HepG2 (cell line): ENCODE measurements around the gene LRRC8E. TPM values are rescaled to one million over a fixed set of nuclear protein-coding genes. Genes with fewer than 3 reads are reported as not detected.

Experiments used
- ARHGAP35 ChIP-seq: sonication (generic); formaldehyde crosslinking; IDR thresholded peaks from 2 replicates; pipeline ENCODE4 v1.9.0; 2022; ENCODE audit warnings: mild to moderate bottlenecking, inconsistent platforms, moderate library complexity, missing genetic modification reagents, borderline replicate concordance
- ELF4 ChIP-seq: sonication (generic); formaldehyde crosslinking; IDR thresholded peaks from 2 replicates; pipeline ENCODE4 v1.5.0; 2020; ENCODE audit warnings: missing genetic modification reagents, mild to moderate bottlenecking, moderate library complexity, borderline replicate concordance
- ERF ChIP-seq: IDR thresholded peaks from 2 replicates; pipeline ENCODE4 v1.6.1; 2018; ENCODE audit warnings: missing biosample characterization, missing genetic modification reagents
- GMEB1 ChIP-seq: sonication (generic); formaldehyde crosslinking; IDR thresholded peaks from 2 replicates; pipeline ENCODE4 v1.5.1; 2020; ENCODE audit warnings: missing genetic modification reagents, mild to moderate bottlenecking, borderline replicate concordance
- HDAC1 ChIP-seq: sonication (generic); formaldehyde crosslinking; IDR thresholded peaks from 2 replicates; pipeline ENCODE4 v1.5.1; 2020; ENCODE audit warnings: mild to moderate bottlenecking, missing genetic modification reagents
- MAF1 ChIP-seq: sonication (generic); formaldehyde crosslinking; IDR thresholded peaks from 2 replicates; pipeline ENCODE4 v1.5.0; 2020; ENCODE audit warnings: missing genetic modification reagents, borderline replicate concordance
- MBNL3 ChIP-seq: fragments of 250-450 bp; sonication (Bioruptor Pico); conservative IDR thresholded peaks from 2 replicates; pipeline ENCODE4 v1.8.0; 2022; ENCODE audit warnings: mild to moderate bottlenecking, inconsistent platforms
- MEIS2 ChIP-seq: sonication (generic); formaldehyde crosslinking; IDR thresholded peaks from 2 replicates; pipeline ENCODE4 v1.9.0; 2021; ENCODE audit warnings: mild to moderate bottlenecking, missing genetic modification reagents
- MTA1 ChIP-seq: sonication (generic); formaldehyde crosslinking; IDR thresholded peaks from 2 replicates; pipeline ENCODE4 v1.4.0; 2020; ENCODE audit warnings: missing genetic modification reagents, mild to moderate bottlenecking, borderline replicate concordance
- MYNN ChIP-seq: sonication (generic); formaldehyde crosslinking; IDR thresholded peaks from 2 replicates; pipeline ENCODE4 v1.4.0; 2020; ENCODE audit warnings: mild to moderate bottlenecking, low read depth, missing genetic modification reagents
- RBM22 ChIP-seq: fragments of 200-400 bp; formaldehyde crosslinking; optimal IDR thresholded peaks from 2 replicates; pipeline ENCODE3; 2017; ENCODE audit warnings: mild to moderate bottlenecking, low read length, moderate library complexity
- RCOR2 ChIP-seq: IDR thresholded peaks from 2 replicates; pipeline ENCODE4 v1.6.1; 2016; ENCODE audit warnings: missing biosample characterization, missing genetic modification reagents
- SP2 ChIP-seq: sonication (generic); formaldehyde crosslinking; IDR thresholded peaks from 2 replicates; pipeline ENCODE4 v1.5.1; 2020; ENCODE audit warnings: mild to moderate bottlenecking, missing genetic modification reagents
- SRSF1 ChIP-seq: fragments of 200-400 bp; formaldehyde crosslinking; optimal IDR thresholded peaks from 2 replicates; pipeline ENCODE3; 2017; ENCODE audit warnings: mild to moderate bottlenecking, low read depth, low read length, moderate library complexity
- TCF7 ChIP-seq: sonication (generic); IDR thresholded peaks from 2 replicates; pipeline ENCODE4 v1.6.1; 2016; ENCODE audit warnings: antibody characterized with exemption, low read depth
- THAP9 ChIP-seq: sonication (generic); formaldehyde crosslinking; IDR thresholded peaks from 2 replicates; pipeline ENCODE4; 2020; ENCODE audit warnings: missing genetic modification reagents, mild to moderate bottlenecking, borderline replicate concordance
- TMF1 ChIP-seq: sonication (generic); formaldehyde crosslinking; IDR thresholded peaks from 2 replicates; pipeline ENCODE4 v1.8.1; 2022; ENCODE audit warnings: low read depth, missing genetic modification reagents
- ZBTB42 ChIP-seq: sonication (generic); formaldehyde crosslinking; IDR thresholded peaks from 2 replicates; pipeline ENCODE4 v1.5.0; 2020; ENCODE audit warnings: mild to moderate bottlenecking, missing genetic modification reagents
- ZNF12 ChIP-seq: sonication (generic); formaldehyde crosslinking; IDR thresholded peaks from 2 replicates; pipeline ENCODE4 v1.5.0; 2020; ENCODE audit warnings: missing genetic modification reagents
- ZNF331 ChIP-seq: sonication (generic); formaldehyde crosslinking; IDR thresholded peaks from 2 replicates; pipeline ENCODE4 v1.4.0; 2020; ENCODE audit warnings: missing genetic modification reagents
- ZNF337 ChIP-seq: sonication (generic); formaldehyde crosslinking; IDR thresholded peaks from 2 replicates; pipeline ENCODE4 v1.5.1; 2020; ENCODE audit warnings: missing genetic modification reagents, low read depth, mild to moderate bottlenecking, borderline replicate concordance
- ZNF354B ChIP-seq: sonication (generic); formaldehyde crosslinking; IDR thresholded peaks from 2 replicates; pipeline ENCODE4 v1.8.0; 2022; ENCODE audit warnings: mild to moderate bottlenecking, missing genetic modification reagents
- ZNF615 ChIP-seq: sonication (generic); formaldehyde crosslinking; IDR thresholded peaks from 2 replicates; pipeline ENCODE4 v1.5.0; 2020; ENCODE audit warnings: mild to moderate bottlenecking, missing genetic modification reagents, borderline replicate concordance
- ZNF652 ChIP-seq: IDR thresholded peaks from 2 replicates; pipeline ENCODE4 v1.6.1; 2016; ENCODE audit warnings: low read depth, borderline replicate concordance
- ZNF784 ChIP-seq: sonication (generic); formaldehyde crosslinking; IDR thresholded peaks from 2 replicates; pipeline ENCODE4 v1.5.1; 2020; ENCODE audit warnings: missing genetic modification reagents, mild to moderate bottlenecking, borderline replicate concordance
- polyA plus RNA-seq, 8 experiments: library from polyadenylated mRNA; depleted of rRNA in 3 of 8; stranded (reverse) in 7 of 8; unstranded in 1 of 8; fragments of >200 nt; fragmentation: Illumina TruSeq in 4 of 8; extraction: Trizol in 4 of 8; gene quantifications; 2 replicates each; pipeline versions ENCODE4 v1.2.1 to v1.2.3, GENCODE V29; 2011 to 2016; ENCODE audit warnings: low read depth in 4 of 8, missing spikeins in 1 of 8, mixed read lengths in 1 of 8; ENCODE audit not compliant: insufficient read depth in 1 of 8
- total RNA-seq, 5 experiments: library from RNA; depleted of rRNA; stranded (reverse); fragments of >200 nt; fragmentation: Illumina TruSeq; extraction: Trizol; gene quantifications; 2 replicates each; pipeline ENCODE4 v1.2.3, GENCODE V29; 2016; ENCODE audit warnings: low read depth in 1 of 5

Gene LRRC8E
- total and polyA plus RNA-seq, 2 of the 13 experiments (the other 11 are each of a cell fraction or from before 2014, with no cell fraction given), result 8.0 to 10.3 TPM

DNA sequence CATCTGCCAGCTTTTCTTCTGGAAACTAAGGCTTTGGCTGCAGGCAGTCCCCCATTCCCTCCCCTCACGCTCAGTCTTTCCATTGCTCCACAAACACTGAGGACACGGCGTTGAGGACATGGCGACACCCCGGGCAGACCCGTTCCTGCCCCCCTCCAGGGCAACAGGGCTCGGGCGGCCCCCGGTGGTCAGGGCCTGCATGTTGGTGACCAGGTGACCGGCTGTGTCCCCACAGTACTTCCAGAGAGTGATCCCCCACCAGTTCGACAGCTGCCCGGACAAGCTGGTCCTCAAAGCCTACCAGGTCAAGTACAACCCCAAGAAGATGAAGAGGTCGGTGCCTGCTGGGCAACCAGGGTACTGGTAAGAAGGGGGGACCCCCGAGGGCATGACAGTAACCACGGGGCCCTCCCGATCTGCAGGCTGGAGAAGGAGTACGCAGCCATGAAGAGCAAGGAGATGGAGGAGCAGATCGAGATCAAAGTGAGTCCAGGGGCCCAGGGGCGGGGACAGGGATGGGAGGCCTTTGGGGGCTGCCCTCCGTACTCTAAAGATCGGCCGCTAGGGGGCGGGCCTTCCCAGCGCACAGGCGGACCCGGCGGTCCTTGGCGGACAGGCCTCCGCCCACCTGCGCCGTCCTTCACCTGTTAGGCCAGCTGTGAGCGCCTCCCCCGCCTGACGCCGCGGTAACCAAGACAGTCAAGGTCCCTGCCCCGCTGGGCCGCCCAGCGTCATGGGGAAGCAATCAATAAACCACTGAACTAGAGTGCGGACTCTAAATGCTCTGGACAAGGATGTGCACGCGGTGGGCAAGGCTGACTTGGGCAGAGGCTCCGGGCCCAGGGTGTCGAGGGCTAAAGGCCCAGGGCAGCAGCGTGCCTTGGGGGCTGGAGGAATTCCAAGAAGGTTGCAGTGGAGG lies 35.2 kb upstream of the LRRC8E start (continued):
- TF ChIP-seq ZNF784 (CRISPR knock-in tag), result peak; percentile 87; the same call in 1 of the 2 replicates
- no peak for TF ChIP-seq MBNL3
- peak; percentile 39; the same call in 1 of the 2 replicates for TF ChIP-seq TCF7
- TF ChIP-seq ELF4 (CRISPR knock-in tag), result peak; percentile 57; the same call in 1 of the 2 replicates
- no peak for TF ChIP-seq MYNN (CRISPR knock-in tag)
- peak; percentile 99 for TF ChIP-seq MTA1 (CRISPR knock-in tag)
- TF ChIP-seq ARHGAP35 (CRISPR knock-in tag), result peak; percentile 90
- peak; percentile 98 for TF ChIP-seq HDAC1 (CRISPR knock-in tag)
- peak; percentile 51 for TF ChIP-seq SP2 (CRISPR knock-in tag)
- peak; percentile 76; the same call in 1 of the 2 replicates for TF ChIP-seq THAP9 (CRISPR knock-in tag)
- peak; percentile 81 for TF ChIP-seq RCOR2 (CRISPR knock-in tag)
- peak; percentile 94 for TF ChIP-seq MAF1 (CRISPR knock-in tag)
- TF ChIP-seq SRSF1, result peak; percentile 47
- TF ChIP-seq ZNF331, result peak; percentile 85
- TF ChIP-seq ERF (CRISPR knock-in tag), result peak; percentile 96
- TF ChIP-seq ZNF354B (CRISPR knock-in tag), result 0 out of 2 replicates have a peak, but pooled peaks have one; percentile 59
- peak; percentile 64; the same call in 1 of the 2 replicates for TF ChIP-seq ZNF337 (CRISPR knock-in tag)
- no peak for TF ChIP-seq RBM22
- peak; percentile 92 for TF ChIP-seq MEIS2 (CRISPR knock-in tag)
- TF ChIP-seq ZNF12 (CRISPR knock-in tag), result no peak; the same call in 1 of the 2 replicates
- TF ChIP-seq ZNF652 (CRISPR knock-in tag), result peak; percentile 39; the same call in 1 of the 2 replicates
- TF ChIP-seq TMF1 (CRISPR knock-in tag), result peak; percentile 68; the same call in 1 of the 2 replicates
- TF ChIP-seq ZNF615, result no peak
- TF ChIP-seq GMEB1 (CRISPR knock-in tag), result peak; percentile 87
- TF ChIP-seq ZBTB42, result peak; percentile 76
